ENCODE measurements around the gene ORMDL3.
"Not testable (repeated sequence)": the region's sequence is repeated elsewhere in the genome, so short reads cannot be mapped to it uniquely, and the experiment has no call there.

Gene ORMDL3

DNA sequence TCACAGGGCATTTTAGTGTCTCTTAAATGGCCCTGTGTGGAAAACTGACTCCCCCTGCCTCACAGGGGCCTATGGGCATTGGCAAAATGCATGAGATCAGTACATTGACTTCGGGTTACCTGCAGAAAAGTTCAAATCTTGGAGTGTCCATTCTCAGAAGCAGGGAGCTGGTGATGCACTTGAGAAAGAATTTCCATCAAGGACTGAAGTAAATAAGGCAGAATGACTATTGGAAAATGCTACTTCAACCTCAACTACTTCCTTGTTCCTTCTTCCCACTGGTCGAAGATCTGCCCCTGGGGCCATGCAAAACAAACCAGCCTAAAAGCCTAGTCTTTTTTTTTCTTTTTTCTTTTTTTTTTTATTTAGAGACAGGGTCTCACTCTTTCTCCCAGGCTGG is 21.6 kb upstream of the ORMDL3 start:
- no peak for DNase-seq (ENCODE audit: low spot score)

DNA sequence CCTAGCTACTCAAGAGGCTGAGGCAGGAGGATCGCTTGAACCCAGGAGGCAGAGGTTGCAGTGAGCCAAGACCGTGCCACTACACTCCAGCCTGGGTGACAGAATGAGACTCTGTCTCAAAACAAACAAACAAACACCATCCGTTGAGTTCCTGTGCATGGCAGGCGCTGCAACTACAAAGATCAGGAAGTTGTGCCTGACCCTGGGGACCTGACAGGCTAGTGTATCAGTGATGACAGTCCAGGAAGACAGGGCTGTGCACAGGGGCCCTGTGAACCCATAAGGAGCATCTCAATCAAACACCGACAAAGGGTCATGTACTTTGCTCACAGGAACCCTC is 21.1 kb upstream of the ORMDL3 start:
- not testable (repeated sequence) for DNase-seq (ENCODE audit: low spot score)

DNA sequence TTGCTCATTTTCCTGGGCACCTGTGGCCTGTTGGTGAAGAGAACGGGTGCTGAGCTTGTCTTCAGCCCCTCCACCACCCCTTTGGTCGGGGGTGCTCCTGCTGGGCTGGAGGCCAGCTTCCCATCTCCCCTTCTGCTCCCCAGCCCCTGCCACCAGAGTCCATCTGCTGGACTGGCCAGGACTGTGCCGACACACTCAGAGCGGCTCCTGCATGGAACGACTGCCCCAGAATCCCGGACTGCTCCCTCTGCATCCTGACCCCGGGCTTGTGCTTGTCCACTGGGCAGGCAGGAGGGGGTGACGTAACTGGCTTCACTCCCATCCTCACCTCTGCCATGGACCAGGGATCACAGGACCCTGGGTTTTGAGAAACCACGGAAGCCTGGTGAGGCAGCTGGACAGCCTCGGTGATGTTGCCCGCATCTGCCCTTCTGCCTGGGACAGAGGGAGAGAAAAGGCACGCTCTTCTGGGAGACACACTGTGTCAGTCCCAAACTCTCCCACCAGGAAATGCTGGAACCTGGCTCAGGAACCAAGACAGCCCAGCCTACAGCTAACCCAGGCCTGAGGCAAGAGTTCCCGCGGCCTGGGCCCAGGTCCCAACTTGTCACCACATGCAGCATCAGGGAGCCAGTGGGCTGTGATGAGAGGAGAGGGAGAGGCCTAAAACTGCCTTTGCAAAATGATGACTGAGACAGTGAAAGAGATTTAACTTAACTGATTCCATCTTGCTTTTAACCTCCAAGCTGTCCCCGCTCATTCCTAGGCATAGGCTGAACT is 19.3 kb upstream of the ORMDL3 start:
- DNase-seq (ENCODE audit: low spot score), result no peak

DNA sequence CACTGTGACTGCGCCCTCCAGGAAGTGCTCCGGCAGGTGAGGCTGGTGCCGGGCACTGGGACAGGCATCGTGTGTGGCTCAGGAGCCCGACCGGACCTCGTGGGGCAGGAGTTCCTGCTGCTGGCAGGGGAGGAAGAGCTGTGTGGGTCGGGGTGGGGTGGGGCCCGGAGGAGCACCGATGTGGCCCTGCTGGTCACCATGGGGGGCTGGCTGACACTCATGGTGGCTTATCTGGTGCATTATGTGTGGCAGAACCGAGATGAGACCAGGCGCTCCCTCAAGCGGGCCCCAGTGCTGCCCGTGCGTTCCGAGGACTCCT is 17.0 kb upstream of the ORMDL3 start:
- DNase-seq (ENCODE audit: low spot score), result no peak

DNA sequence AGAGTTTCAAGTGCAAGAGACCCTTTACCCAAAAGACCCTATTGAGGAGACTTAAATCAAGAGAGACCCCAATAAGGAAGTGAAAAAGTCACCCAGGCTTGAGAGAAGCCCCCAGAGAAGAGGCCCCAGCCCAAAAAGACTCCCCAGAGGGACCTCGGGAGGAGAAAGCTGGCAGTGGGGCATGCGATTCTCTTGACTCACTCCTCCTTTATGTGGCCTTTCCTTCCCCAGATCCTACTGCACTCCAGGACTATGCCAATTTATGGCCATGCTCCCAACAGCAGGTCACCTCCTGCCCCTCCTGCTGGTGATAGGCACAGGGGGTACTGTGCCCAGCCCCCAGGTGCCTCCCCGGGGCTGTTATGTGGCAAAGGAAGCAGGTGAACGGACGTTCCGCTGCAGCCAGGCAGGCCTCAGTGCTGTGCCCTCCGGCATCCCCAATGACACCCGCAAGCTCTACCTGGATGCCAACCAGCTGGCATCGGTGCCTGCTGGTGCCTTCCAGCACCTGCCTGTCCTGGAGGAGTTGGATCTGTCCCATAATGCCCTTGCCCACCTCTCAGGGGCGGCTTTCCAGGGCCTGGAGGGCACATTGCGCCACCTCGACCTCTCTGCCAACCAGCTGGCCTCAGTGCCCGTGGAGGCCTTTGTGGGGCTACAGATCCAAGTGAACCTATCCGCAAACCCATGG is 16.4 kb upstream of the ORMDL3 start:
- DNase-seq (ENCODE audit: low spot score), result no peak

DNA sequence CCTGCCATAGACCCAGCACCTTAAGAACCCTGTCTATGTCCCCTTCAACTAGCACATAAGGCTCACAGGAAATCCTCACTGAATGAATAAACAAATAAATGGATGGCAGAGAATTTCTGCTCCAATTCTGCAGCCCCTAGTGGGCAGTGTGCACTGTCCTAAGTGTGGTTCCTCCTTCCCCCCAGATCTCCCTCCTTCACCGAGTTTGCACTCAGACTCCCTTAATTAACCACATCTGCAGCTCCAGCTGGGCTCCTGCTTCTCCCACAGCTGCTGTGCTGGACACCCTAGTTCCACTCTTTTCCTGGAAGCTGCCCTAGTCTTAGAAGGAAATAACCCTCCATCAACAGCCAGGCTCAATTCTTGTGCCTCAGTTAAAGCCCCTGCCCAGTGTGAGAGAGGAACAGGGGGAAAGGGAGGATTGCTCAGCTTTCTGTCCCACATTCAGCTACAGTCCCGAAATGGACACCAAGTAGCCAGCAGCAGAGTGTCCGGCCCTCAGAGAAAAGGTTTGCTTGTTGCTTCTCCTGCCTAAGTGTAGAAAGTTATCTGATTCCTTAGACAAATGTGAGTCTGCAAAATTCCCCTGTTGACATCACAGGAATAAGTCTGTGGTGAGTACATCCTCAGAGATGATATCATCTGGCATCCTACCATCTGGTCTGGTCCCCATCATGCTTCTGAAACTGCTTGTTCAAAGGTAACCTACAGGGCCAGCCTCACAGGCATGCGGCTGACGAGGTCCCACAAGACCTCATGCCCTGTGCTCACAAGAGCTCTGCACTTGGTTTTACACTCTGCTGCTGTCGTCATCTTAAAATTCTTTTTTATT is 12.4 kb upstream of the ORMDL3 start:
- peak; percentile 54 for DNase-seq (ENCODE audit: low spot score)

DNA sequence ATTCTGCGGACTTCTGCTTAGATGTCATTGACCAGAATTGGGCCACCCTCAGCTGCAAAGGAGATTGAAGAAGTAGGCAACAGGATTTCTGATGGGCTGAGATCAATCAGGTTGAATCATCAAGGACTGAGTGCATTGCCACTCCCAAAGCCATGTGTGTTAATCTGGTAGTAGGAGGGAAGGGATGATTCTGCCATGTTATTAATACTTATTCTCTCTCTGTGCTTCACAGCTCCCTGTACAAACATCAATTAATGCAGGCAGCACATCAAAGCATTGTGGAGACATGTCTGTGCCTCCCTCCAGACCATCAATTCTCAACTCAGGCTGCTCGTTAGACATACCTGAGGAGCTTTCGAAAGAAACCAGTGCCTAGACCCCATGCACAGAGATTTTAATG is 11.7 kb upstream of the ORMDL3 start:
- DNase-seq (ENCODE audit: low spot score), result no peak

DNA sequence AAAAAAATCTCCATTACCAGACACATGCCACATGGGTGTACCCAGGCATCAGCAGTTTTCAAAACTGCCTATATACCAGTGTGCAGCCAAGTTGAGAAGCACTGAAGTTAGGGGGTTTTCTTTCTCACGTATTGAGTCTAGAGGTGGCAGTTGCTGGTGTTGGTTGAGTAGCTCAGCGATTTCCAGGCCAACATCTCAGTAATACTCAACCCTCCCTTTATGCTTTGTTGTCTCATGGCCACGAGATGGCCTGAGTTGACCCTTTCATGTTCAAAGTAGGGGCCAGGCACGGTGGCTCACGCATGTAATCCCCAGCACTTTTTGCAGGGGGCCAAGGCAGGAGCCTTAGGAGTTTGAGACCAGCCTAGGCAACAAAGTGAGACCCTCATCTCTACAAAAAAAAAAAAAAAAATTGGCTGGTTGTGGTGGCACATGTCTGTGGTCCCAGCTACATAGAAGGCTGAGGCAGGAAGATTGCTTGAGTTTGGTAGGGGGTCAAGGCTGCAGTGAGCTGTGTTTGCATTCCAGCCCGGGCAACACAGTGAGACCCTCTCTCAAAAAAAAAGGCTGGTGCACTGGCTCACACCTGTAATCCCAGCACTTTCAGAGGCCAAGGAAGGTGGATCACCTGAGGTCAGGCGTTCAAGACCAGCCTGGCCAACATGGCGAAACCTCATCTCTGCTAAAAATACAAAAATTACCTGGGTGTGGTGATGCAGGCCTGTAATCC is 10.9 kb upstream of the ORMDL3 start:
- no peak for DNase-seq (ENCODE audit: low spot score)

DNA sequence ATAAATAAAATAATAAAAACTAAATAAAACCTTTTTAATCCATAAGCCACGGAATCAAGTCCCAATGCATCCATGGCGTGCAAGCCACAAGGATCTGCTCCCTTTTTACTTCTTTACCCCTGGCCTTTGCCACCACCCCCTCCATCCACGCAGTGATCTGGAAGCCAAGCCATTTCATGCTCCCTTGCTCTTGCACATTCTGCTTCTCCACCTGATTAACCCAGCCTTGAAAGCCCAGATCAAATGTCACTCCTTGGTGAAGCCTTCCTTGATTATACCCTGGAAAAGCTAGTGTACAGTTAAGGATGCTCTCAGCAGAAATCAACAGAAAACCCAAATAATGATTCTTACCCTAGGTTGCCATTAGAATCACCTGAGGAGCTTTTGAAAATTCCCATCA is 10.0 kb upstream of the ORMDL3 start:
- no peak for DNase-seq (ENCODE audit: low spot score)

DNA sequence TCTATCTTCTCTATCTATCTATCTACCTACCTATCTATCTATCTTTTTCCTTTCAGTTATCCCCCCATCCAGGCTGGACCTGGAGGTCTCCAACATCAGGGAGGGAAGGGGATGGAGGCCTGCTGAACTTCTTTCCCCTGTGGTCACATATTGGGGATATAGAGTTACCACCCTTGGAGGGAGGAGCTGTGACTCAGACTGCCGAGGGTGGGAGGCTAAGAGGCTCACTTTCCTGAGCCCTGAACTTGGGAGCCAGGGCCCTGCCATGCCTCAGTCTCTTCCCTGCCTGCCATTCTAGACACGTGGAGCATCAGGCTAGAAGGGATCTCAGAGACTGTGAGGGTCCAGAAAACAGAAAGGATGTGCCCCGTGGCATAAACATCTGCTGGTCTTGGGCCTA is 8.5 kb upstream of the ORMDL3 start:
- DNase-seq (ENCODE audit: low spot score), result no peak

DNA sequence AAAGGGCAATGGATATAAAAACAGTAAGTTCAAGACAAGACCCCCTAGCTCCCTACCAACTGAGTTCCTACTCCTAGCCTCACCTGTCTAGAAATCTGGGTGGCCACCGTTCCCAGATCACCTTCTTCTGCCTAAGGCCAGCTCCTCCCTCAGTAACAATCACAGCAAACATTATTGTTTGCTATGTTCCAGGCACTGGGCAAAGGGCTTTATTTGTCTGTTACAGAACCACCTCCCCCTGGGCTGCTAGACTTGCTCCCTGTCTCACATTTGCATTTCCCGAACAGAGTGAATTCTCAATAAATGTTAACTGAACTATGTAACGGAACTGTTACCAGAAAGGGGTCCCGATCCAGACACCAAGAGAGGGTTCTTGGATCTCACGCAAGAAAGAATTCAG is 6.9 kb upstream of the ORMDL3 start:
- DNase-seq (ENCODE audit: low spot score), result no peak

DNA sequence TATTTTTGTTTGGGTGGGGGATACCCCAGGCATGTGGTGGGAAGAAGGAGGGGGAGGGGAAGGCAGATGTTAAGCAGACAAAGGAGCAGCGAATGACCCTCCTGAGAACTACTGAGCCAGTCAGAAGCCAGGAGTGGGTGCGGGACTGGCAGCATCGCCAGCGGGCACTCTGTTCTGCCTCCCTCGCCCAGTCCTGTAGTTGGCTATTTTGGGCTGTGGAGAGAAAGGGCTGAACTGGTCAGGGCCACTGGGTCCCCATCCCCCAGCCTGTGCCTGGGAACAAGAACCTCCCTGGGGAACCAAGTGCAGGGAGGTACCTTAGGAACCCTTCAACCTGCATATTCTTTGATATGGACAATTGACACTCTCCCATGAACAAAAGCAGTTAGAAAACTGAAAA is 6.5 kb upstream of the ORMDL3 start:
- DNase-seq (ENCODE audit: low spot score), result no peak

DNA sequence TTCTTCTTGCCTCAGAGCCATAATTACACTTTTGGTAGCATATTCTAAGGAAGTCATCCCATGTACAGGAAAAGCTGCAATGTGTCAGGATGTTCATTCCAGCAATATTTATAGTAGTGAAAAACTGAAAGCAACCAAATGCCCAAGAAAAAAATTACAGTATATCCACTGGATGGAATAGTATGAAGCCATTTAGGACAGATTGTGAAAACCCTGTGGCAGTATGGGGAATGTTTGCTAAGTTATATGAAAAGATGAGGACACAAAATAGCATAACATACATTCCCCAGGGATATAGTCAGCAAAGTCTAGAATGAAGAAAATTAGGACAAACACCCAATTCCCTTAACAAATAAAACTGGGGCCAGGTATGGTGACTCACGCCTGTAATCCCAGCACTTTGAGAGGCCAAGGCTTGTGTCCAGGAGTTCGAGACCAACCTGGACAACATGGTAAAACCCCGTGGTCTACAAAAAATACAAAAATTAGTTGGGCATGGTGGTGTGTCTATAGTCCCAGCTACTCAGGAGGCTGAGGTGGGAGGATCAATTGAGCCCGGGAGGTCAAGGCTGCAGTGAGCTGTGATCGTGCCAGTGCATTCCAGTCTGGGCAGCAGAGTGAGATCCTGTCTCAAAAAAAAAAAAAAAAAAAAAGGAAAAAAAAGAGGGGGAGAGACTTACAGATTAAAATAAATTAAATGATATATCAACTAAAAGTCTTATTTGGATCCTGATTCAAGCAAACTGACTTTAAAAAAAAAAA is 2.4 kb upstream of the ORMDL3 start:
- DNase-seq (ENCODE audit: low spot score), result no peak

DNA sequence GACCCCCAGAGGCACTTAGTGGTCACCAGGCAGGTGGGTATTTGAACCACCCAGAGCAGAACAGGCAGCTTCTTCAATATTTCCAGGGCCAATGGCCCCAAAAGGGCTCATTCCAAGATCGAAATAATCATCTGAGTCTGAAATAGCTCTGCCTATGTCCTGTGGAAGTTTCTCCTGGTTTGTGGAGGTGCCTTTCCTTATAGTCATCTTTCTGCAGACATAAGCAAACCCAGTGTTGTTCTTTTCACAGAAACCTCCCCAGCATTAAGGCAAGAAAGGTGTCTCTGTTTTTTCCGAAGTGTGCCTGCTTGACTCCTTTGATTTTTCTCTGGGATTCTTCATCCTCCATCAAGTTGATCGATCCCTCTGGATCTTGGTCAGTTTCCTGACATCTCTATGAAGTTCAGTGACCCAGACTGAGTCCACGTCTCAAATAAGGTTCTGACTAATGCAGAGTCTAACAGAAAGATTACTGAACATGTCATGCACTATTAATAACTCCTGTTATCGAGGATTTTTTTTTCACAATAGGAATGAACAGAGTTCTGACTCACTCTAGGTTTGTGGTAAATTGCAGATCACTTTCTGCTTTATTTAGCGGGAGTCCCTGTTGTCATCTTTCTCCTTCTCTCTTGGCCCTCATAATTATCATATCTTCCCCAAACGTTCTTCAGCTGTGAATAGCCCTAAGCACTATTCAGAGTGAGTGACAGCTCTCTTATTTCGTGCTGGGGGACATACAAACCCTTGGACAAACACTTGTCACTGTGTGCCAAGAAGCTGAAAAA is 1.7 kb upstream of the ORMDL3 start:
- no peak for DNase-seq (ENCODE audit: low spot score)

DNA sequence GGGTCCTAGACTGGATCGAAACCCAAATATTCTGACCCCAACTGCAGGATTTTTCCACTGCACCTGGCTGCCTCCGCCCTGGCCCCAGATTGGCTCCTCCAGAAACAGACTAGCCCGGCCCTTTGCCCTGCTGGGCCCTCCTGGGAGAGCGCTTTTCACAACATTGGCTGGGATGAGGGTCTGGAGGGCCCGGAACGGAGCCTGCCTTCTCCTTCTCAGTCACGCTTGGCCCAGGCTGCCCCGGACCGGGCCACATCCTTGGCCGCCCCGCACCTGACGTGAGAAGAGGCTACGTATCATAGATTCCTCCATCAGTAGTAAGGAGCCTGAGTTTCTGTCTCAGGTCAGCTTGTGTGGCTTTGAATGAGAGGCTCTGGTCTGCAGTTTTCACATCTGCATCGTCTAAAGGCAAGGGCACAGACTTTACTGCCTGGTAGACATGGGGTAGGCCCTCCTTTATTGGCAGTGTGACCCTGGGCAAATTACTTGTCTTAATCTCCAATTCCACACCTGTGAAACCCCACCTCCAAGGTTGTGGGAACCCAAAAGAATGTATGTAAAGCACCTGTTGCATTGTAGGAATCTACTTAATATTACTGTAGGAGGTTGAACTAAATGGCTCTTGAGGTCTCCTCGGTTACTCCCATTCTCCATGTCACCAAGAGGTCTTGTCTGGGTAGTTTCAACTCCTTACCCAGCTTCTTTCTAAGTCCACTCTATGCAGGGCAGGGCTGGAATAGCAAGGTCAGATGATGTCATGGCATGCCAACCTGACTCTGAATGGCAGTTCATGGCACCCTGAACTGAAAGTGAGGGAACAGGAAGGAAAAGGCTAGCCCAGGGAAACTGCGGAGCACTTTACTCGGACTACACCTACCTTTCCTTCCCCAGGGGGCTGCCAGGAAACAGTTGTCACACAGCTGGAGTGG is 792 bp upstream of the ORMDL3 start:
- peak; percentile 24 for DNase-seq (ENCODE audit: low spot score)

DNA sequence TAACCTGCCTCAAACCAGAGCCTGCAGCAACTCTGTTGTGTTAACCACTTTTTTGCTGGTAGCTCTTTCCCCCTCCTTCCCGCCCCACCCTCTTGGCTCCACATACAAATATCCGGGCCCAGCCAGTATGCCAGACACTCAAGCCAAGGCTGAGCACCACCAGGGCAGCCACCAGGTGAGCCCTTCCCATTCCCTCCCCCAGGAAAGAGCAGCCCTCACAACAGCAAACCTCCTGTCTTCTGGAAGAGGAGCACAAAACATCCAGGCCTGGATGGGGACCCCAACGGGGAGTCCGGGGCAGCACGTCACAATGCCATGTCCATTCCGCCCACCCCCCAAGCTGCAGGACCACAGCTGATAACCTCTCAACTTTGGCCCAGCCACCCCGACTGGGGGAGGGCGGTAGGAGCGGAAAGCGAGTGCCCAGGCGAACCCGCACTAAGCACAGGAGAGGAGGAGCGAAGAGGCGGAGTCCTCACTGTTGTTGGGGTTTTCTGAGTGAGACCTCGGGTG is 757 bp downstream of the ORMDL3 start:
- DNase-seq (ENCODE audit: low spot score), result peak; percentile 60

DNA sequence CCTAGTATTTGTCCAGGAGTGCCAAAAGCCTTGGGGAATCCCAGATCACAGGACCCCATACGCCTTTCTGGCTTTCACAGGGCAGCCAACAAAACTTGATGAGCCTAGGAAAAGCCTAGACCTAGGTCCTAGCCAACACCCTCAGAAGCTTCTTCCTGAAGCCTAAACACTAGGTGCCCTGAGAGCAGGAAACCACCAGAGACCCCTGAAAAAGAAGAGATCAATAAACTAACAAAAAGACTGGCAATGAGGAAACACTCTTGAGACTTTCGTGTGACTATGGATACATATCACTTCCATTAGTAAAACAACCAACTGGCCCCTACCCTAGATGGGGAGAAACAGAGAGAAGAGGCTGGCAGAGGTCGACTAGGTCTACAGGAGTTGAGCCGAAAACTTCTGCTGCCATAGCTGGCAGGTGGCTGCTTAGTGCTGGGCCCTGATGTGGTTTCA is 1.2 kb downstream of the ORMDL3 start:
- no peak for DNase-seq (ENCODE audit: low spot score)

DNA sequence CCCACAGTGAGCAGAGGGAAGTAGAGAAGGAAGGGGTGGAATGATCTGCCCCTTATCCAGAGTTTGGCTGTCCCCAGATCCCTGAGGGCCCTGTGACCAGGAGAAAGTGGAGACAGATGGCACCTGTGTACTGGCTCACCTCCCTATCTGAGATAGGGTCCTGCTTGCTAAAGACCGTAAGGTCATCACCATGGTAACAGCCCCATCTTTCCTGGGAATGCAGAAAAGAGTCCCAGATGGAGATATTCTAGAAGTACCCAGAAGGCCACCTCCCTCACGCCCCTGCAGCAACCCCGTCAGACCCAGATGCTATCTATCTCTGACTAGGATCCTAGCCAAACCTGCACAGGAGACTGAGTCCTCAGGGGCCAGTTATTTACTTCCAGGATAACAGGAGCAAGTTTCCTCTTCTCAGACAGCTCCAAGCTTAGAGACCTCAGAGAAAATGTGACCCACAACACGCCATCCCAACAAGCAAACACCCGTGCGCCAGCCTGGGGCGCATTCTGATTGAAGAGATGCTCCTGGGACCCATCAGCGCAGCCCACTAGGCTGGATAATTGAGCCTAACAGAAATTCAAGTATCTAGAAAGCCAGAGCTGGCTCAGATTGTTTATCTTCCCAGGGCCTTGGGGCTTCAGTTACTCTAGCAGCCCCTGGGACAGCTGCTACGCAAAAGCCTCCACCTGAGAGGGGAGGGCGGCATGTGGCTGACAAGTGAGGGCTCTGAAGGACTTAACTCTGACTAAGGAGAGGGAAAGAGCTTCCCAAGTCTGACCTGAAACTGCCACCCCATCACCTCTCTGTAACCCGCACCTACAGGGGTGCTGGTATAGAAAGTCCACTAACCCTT is 1.9 kb downstream of the ORMDL3 start:
- DNase-seq (ENCODE audit: low spot score), result no peak

DNA sequence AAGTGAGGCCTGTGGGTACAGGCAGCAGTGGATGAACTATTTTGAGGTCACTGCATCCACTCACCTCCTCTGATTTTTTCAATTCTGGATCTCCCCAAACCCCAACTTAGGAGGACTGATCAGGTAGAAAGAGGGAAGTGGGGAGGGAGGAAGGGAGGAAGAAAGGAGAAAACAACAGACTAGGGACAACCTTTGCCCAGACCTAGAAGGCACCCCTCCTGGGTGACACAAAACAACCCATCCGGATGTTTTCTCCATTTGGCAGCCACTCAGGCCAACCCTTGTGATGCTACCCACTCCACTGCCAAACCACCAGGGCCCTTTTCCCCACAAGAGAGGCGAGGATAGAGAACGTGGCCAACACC is 2.7 kb downstream of the ORMDL3 start:
- DNase-seq (ENCODE audit: low spot score), result no peak
